Thyroid gland (tissue), 4 donors: ENCODE data around the gene CAPN14.

ENCODE experiments used
- CTCF ChIP-seq, 6 experiments: fragments of 200-600 bp in 3 of 6; fragments of 450-650 bp in 3 of 6; sonication (generic) in 3 of 6; IDR thresholded peaks; one replicate each; pipeline ENCODE4 v1.5.1; 2016 to 2019; ENCODE audit warnings: antibody characterized with exemption in 6 of 6, mild to moderate bottlenecking in 2 of 6, inconsistent platforms in 1 of 6, moderate library complexity in 1 of 6
- POLR2A ChIP-seq, 2 donors: fragments of 450-650 bp; IDR thresholded peaks; one replicate each; pipeline ENCODE4 v1.6.1; 2017; ENCODE audit warnings: antibody characterized with exemption in 2 of 2, mild to moderate bottlenecking in 2 of 2, moderate library complexity in 1 of 2

- TF ChIP-seq POLR2A (IDR thresholded peaks at IDR 0.05) (no peak), CTCF (IDR thresholded peaks at IDR 0.05) (no peak)
These were observed at the start of gene CAPN14 for GRCh38 chr2:31217465-31218200.
